GM12891 (cell line): ENCODE results near the gene FITM2.

Source experiments
- DNase-seq: peaks from one replicate; pipeline ENCODE4 v3.0.0; 2011; ENCODE audit warnings: low spot score; ENCODE audit not compliant: insufficient read length
- FAIRE-seq: peaks from 2 replicates; lab custom pipeline; 2011; peaks lifted over from hg19 to GRCh38; lab: Jason Lieb, UNC
- PAX5 ChIP-seq: IDR thresholded peaks from 2 replicates; pipeline ENCODE4 v1.6.1; 2011; ENCODE audit warnings: low read length, moderate library complexity, mild to moderate bottlenecking; ENCODE audit not compliant: insufficient read depth, severe bottlenecking
- POLR2A ChIP-seq: IDR thresholded peaks from 2 replicates; pipeline ENCODE4 v1.6.1; 2011; ENCODE audit warnings: low read depth, low read length, control low read depth
- POLR2AphosphoS5 ChIP-seq: IDR thresholded peaks from 2 replicates; pipeline ENCODE4 v1.6.1; 2011; ENCODE audit warnings: low read depth, low read length, control low read depth
- POU2F2 ChIP-seq: IDR thresholded peaks from 2 replicates; pipeline ENCODE4 v1.6.1; 2011; ENCODE audit warnings: low read depth, mild to moderate bottlenecking, control low read depth, low read length, moderate library complexity
- SPI1 ChIP-seq: IDR thresholded peaks from 2 replicates; pipeline ENCODE4 v1.6.1; 2011; ENCODE audit warnings: low read depth, low read length, control low read depth
- TAF1 ChIP-seq: IDR thresholded peaks from 2 replicates; pipeline ENCODE4 v1.6.1; 2011; ENCODE audit warnings: low read depth, low read length, control low read depth

FITM2 gene

GRCh38 chr20:44291754-44292153 lies 19.2 kb downstream of the FITM2 start:
- TF ChIP-seq POU2F2 (no peak), POLR2A (no peak), POLR2AphosphoS5 (no peak), PAX5 (no peak), TAF1 (no peak), SPI1 (no peak)
- FAIRE-seq = no peak
- DNase-seq = no peak

- DNase-seq = no peak
- no peak for FAIRE-seq
- TF ChIP-seq POLR2A = no peak
Measured at GRCh38 chr20:44288252-44288651, 22.8 kb downstream of the FITM2 start.

GRCh38 chr20:44287272-44288097 lies 23.5 kb downstream of the FITM2 start:
- TF ChIP-seq SPI1 (no peak), PAX5 (no peak)
- no peak for DNase-seq
- FAIRE-seq = no peak

- FAIRE-seq = no peak
- no peak for TF ChIP-seq TAF1
- no peak for TF ChIP-seq SPI1
- no peak for TF ChIP-seq POU2F2
- no peak for TF ChIP-seq PAX5
- no peak for TF ChIP-seq POLR2A
- no peak for TF ChIP-seq POLR2AphosphoS5
- no peak for DNase-seq
Measured at GRCh38 chr20:44284032-44284431, 27.0 kb downstream of the FITM2 start.

DNA sequence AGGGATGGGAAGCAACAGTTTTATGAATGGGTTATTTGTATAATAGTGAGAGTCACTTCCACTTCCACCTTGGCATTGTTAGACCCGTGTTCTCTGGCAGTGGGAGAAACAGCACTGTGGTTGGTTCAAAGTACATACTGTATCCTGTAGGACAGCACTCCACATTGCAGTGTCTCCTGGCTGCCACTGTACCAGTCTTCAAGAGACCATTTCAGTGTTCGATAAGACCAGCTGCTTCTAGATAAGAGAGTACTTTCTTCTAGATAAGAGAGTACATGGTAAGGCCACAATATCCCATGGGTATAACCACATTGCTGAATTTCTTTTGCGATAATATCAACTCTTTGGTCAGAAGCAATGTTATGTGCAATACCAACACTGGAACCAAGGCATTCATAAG lies 28.8 kb downstream of the FITM2 start:
- FAIRE-seq (no peak), DNase-seq (no peak)
- TF ChIP-seq TAF1 = no peak
- TF ChIP-seq POLR2AphosphoS5 = no peak
- TF ChIP-seq SPI1 = no peak
- TF ChIP-seq POLR2A = no peak
- no peak for TF ChIP-seq PAX5
- TF ChIP-seq POU2F2 = no peak

DNA sequence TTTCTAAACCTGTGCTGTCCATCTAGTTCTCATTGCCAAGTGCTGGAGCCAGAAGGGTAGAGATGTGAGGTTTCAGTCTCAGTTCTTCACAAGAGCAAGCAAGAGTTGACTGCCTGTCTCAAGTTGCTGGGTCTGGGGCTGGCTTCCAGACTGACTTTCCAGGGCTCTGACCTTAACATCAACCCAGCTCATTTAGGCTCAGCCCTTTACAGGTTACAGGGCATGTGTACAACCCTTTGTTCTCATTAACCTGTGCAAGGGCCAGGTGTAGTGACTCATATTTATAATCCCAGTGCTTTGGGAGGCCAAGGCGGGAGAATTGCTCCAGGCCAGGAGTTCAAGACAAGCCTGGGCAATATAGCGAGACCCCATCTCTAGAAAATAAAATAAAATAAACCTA lies 30.6 kb downstream of the FITM2 start:
- no peak for TF ChIP-seq SPI1
- TF ChIP-seq PAX5 = no peak
- TF ChIP-seq POU2F2 = no peak
- no peak for TF ChIP-seq TAF1
- no peak for TF ChIP-seq POLR2AphosphoS5
- TF ChIP-seq POLR2A = no peak
- DNase-seq (no peak), FAIRE-seq (no peak)

- DNase-seq (no peak), FAIRE-seq (no peak)
Measured at GRCh38 chr20:44279228-44279627, 31.8 kb downstream of the FITM2 start.

DNA sequence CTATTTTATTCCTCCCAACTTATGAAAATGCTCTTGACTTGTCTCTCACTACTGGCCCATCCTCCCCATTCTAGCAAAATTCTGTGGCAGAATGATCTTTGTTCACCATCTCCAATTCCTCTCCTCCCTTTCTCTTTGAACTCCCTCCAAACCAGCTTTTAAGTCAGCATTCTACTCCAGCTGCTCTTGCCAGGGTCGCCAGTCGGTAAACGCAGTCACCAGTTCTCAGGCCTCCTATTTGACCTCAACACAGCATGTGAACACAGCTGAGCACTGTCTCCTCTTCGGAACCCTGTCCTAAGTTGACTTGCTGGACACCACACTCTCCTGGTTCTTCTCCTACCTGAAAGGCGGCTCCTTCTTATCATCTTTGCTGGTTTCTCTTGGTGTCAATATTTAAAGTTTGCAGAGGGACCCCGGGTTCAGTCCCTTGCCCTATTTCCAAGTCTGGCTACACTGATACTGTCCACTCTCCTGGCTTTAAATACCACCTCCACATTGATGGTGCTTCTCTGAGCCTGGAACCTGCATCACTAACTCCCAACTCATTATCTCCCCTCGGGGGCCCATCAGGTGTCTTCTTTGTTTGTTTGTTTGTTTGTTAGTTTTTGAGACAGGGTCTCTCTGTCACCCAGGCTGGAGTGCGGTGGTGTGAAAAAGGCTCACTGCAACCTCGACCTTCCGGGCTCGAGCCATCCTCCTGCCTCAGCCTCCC lies 36.5 kb downstream of the FITM2 start:
- TF ChIP-seq PAX5 = no peak
- TF ChIP-seq POLR2AphosphoS5 = no peak
- TF ChIP-seq SPI1 = no peak
- TF ChIP-seq TAF1 = no peak
- no peak for TF ChIP-seq POLR2A
- TF ChIP-seq POU2F2 = no peak
- FAIRE-seq = no peak
- DNase-seq = no peak

More at GRCh38 chr20:44279228-44279627, 31.8 kb downstream of the FITM2 start:
- TF ChIP-seq SPI1 (no peak), PAX5 (no peak), POLR2A (no peak)

DNA sequence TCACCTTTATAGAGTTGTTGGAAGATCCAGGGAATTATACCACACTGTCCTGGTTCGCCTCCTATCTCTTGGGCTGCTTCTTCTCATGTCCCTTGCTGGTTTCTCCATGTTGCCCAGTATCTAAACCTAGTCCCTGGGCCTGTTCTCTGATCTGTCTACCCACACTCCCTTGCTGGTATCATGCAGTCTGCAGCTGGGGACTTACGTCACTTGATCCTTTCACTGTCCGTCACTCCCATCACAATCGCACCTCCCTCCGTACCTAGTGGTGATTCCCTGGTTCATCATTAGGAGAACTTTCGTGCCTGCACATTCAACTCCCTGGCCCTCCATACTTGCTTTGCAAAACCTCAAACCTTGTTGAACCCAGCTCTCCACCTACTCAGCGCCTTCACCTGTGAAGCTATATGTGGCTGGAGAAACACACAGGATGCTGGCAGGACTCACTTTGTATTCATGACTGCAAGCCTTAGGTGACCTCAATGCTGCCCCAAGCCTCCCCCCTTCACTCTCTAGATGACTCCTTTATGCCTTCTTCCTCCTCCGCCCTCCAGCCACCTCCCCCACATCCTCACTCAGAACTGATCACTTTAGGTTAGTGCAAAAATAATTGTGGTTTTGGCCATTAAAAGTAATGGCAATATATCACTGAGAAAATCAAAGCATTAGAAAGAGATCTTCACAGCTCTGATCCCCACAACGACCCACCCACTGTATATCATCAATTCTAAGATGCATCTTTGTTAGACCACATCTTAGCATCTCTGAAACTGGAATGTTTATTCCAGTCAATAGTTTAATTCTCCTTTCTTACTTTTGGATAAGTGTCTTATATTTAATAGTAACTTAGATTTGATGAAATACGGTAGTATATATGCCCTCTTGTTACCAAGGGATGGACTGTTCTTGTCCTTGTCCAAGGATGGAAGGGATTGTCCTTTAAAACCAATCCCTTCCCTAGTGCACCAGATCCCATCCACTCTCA lies 37.5 kb downstream of the FITM2 start:
- no peak for TF ChIP-seq POLR2A
- TF ChIP-seq PAX5 = no peak
- no peak for TF ChIP-seq TAF1
- TF ChIP-seq POU2F2 = no peak
- no peak for TF ChIP-seq POLR2AphosphoS5
- TF ChIP-seq SPI1 = no peak
- DNase-seq = no peak

More for the DNA sequence above, 37.5 kb downstream of the FITM2 start:
- no peak for FAIRE-seq
